GM21786 (cell line): ENCODE results near the gene MAPK4.
"Not testable (repeated sequence)": the region's sequence is repeated elsewhere in the genome, so short reads cannot be mapped to it uniquely, and the experiment has no call there.

ENCODE experiments used
- ATAC-seq: cut with Tn5 transposase; IDR thresholded peaks from one replicate; pipeline ENCODE4 v1.9.1; 2021; ENCODE audit not compliant: unreplicated experiment

MAPK4 gene

GRCh38 chr18:50559752-50560680 is at the start of gene MAPK4:
Gene MAPK4 (plus strand): TSS chr18:50560087. CDS start chr18:50663959, 103,872 bp downstream.
- ATAC-seq = no peak

- ATAC-seq = not testable (repeated sequence)
These were observed 42.6 kb upstream of the MAPK4 start for GRCh38 chr18:50517277-50517676.

GRCh38 chr18:50518787-50519546 is 40.9 kb upstream of the MAPK4 start:
- ATAC-seq = no peak

- no peak for ATAC-seq
These were observed 36.7 kb upstream of the MAPK4 start for GRCh38 chr18:50523165-50523564.

GRCh38 chr18:50527636-50528307 is 32.1 kb upstream of the MAPK4 start:
- no peak for ATAC-seq

- ATAC-seq = no peak
These were observed 31.1 kb upstream of the MAPK4 start for GRCh38 chr18:50528806-50529205.

GRCh38 chr18:50533822-50534221 is 26.1 kb upstream of the MAPK4 start:
- not testable (repeated sequence) for ATAC-seq

GRCh38 chr18:50544476-50544875 is 15.4 kb upstream of the MAPK4 start:
- ATAC-seq = not testable (repeated sequence)

GRCh38 chr18:50545936-50546335 is 14.0 kb upstream of the MAPK4 start:
- no peak for ATAC-seq

GRCh38 chr18:50548160-50548559 is 11.7 kb upstream of the MAPK4 start:
- ATAC-seq = no peak

GRCh38 chr18:50551651-50552050 is 8.2 kb upstream of the MAPK4 start:
- not testable (repeated sequence) for ATAC-seq

- no peak for ATAC-seq
These were observed 1.7 kb upstream of the MAPK4 start for GRCh38 chr18:50558157-50558556.

GRCh38 chr18:50558948-50559751 is 737 bp upstream of the MAPK4 start:
- ATAC-seq = no peak

GRCh38 chr18:50560681-50561629 is 1.1 kb downstream of the MAPK4 start:
- ATAC-seq = no peak

- ATAC-seq = not testable (repeated sequence)
These were observed 2.4 kb downstream of the MAPK4 start for GRCh38 chr18:50562258-50562657.

GRCh38 chr18:50562686-50563085 is 2.8 kb downstream of the MAPK4 start:
- ATAC-seq = no peak

- ATAC-seq = no peak
These were observed 3.5 kb downstream of the MAPK4 start for GRCh38 chr18:50563376-50563775.

- ATAC-seq = no peak
These were observed 10.0 kb downstream of the MAPK4 start for GRCh38 chr18:50569930-50570329.

- no peak for ATAC-seq
These were observed 11.7 kb downstream of the MAPK4 start for GRCh38 chr18:50571606-50572005.
